Endodermal cell (in vitro differentiated cells): Measurements from ENCODE around the gene KCNK3. TPM values are rescaled to one million over a fixed set of nuclear protein-coding genes. Genes with fewer than 3 reads are reported as not detected.
A peak's percentile ranks its signal among the peaks of the same experiment; 100 is the strongest.

Source experiments
- DNase-seq: peaks from one replicate; pipeline ENCODE4 v3.0.0-alpha.2; 2017
- H3K27ac ChIP-seq: 2 replicates; pipeline ENCODE4 v1.5.1; 2013; ENCODE audit warnings: mild to moderate bottlenecking, low read depth, low read length, moderate library complexity
- H3K27me3 ChIP-seq: 2 replicates; pipeline ENCODE4 v1.6.1; 2013; ENCODE audit warnings: mild to moderate bottlenecking, low read length, moderate library complexity; ENCODE audit not compliant: insufficient read depth, control insufficient read depth, poor library complexity, severe bottlenecking
- H3K36me3 ChIP-seq: 2 replicates; pipeline ENCODE4 v1.7.0; 2013; ENCODE audit warnings: mild to moderate bottlenecking, low read length, moderate library complexity; ENCODE audit not compliant: control insufficient read depth, insufficient read depth
- H3K4me1 ChIP-seq: one replicate; pipeline ENCODE4 v1.7.0; 2013; ENCODE audit warnings: low read length; ENCODE audit not compliant: control insufficient read depth, insufficient read depth
- H3K4me3 ChIP-seq: 2 replicates; pipeline ENCODE4 v1.5.1; 2013; ENCODE audit warnings: mild to moderate bottlenecking, low read length, moderate library complexity
- H3K9ac ChIP-seq: 2 replicates; pipeline ENCODE4 v1.6.1; 2013; ENCODE audit warnings: mild to moderate bottlenecking, low read length, moderate library complexity; ENCODE audit not compliant: poor library complexity, severe bottlenecking; ENCODE audit errors: extremely low read depth
- H3K9me3 ChIP-seq: 2 replicates; pipeline ENCODE4 v1.6.1; 2013; ENCODE audit warnings: mild to moderate bottlenecking, low read length, moderate library complexity; ENCODE audit not compliant: control insufficient read depth
- H3K27ac Mint-ChIP-seq: 2 replicates; pipeline ENCODE4 v1.8.0; 2020; ENCODE audit warnings: mixed read lengths
- H3K27me3 Mint-ChIP-seq: 2 replicates; pipeline ENCODE4 v1.8.0; 2021; ENCODE audit warnings: mild to moderate bottlenecking, mixed read lengths; ENCODE audit not compliant: insufficient read depth
- H3K36me3 Mint-ChIP-seq: 2 replicates; pipeline ENCODE4 v1.8.0; 2020; ENCODE audit warnings: low read depth, mixed read lengths
- H3K4me1 Mint-ChIP-seq: 2 replicates; pipeline ENCODE4 v1.8.0; 2020; ENCODE audit warnings: mixed read lengths
- H3K4me3 Mint-ChIP-seq: 2 replicates; pipeline ENCODE4 v1.8.0; 2020; ENCODE audit warnings: mild to moderate bottlenecking, moderate library complexity, mixed read lengths
- H3K9me3 Mint-ChIP-seq: 2 replicates; pipeline ENCODE4 v1.8.0; 2020; ENCODE audit warnings: mild to moderate bottlenecking, mixed read lengths
- WGBS, 2 experiments: methylation state at CpG; one replicate each; pipeline versions ENCODE4 v1.1.5 to v1.1.7; 2013; ENCODE audit warnings: missing lambda C conversion rate in 2 of 2, mixed read lengths in 1 of 2; ENCODE audit not compliant: insufficient coverage in 1 of 2, insufficient read length in 1 of 2; 5-methylcytosine and 5-hydroxymethylcytosine counted together
- total RNA-seq, 2 donors: library from RNA; stranded (reverse); fragmentation: NEBNext Ultra II Directional in 1 of 2; extraction: Animal tissue kit (Norgen Biotek cat#: 25700) in 1 of 2; gene quantifications; 2 replicates in 1 of 2; 3 replicates in 1 of 2; pipeline ENCODE4 v1.2.1, GENCODE V29; 2021
- TF ChIP-seq, protein P1 (sequence below): fragments of 200-600 bp; sonication (generic); conservative IDR thresholded peaks from 2 replicates; pipeline ENCODE4 v1.5.0; 2021; ENCODE audit warnings: antibody characterized with exemption, mild to moderate bottlenecking

The KCNK3 gene
- total RNA-seq, 2 donors from 2014 or later, result not detected

DNA sequence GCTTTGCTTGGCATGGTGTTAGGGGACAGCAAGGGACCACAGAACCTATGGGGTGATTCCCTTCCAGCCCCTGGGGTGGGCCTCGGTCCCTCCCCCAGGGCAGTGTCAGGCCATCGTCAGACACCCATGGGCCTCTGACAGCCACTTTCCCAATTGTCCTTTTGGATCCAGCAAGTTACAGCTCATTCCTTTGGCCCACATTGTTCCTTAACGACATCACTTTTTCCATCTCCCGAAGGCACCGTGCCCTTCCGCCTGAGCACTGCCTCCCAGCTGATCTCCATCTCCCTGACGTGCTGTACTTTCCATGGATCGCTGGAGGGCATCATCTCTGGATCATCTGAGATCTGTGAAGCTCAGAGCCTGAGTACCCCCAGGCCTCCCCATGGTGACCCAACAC lies 10.4 kb upstream of the KCNK3 start:
- peaks cover 12% of the 10 kb centered on the region for H3K4me1 Mint-ChIP-seq
- 92% methylated on average over 6 to 8 of the region's 8 CpGs for WGBS, 2 experiments
- H3K27me3 Mint-ChIP-seq, result peaks cover 39% of the 10 kb centered on the region

DNA sequence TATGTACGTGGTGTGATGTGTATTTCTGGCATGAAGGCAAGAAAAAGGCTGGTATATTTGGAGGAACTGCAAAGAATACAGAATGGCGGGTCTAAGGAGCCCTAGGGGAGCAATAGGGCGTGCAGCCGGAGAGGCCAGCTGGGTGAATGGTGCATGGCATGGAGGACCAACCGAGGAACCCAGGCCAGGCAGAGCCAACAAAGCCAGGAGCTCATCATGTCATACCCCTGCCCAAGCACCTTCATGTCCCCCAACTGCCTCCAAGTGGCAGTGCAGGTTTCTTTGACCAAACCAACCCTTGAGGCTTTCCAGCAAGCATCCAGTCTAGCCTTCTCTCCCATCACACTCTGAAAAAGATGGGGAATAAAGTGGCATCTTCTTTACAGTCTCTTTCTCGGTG lies 8.9 kb upstream of the KCNK3 start:
- no peaks in the 10 kb centered on the region for H3K36me3 ChIP-seq
- Mint-ChIP-seq H3K4me3 (no peak overlapping the region), H3K36me3 (no peaks in the 10 kb centered on the region), H3K27ac (no peak overlapping the region), H3K4me1 (peaks cover 25% of the 10 kb centered on the region), H3K9me3 (no peaks in the 10 kb centered on the region), H3K27me3 (peaks cover 46% of the 10 kb centered on the region)
- DNase-seq, result peak; percentile 44
- no peak overlapping the region for H3K27ac ChIP-seq
- 93 to 98% methylated on average over 5 to 6 of the region's 6 CpGs for WGBS, 2 experiments
- H3K27me3 ChIP-seq, result peaks cover 31% of the 10 kb centered on the region
- H3K4me3 ChIP-seq, result no peak overlapping the region
- H3K4me1 ChIP-seq, result peaks cover 12% of the 10 kb centered on the region
- no peaks in the 10 kb centered on the region for H3K9me3 ChIP-seq
- TF ChIP-seq, protein P1, sequence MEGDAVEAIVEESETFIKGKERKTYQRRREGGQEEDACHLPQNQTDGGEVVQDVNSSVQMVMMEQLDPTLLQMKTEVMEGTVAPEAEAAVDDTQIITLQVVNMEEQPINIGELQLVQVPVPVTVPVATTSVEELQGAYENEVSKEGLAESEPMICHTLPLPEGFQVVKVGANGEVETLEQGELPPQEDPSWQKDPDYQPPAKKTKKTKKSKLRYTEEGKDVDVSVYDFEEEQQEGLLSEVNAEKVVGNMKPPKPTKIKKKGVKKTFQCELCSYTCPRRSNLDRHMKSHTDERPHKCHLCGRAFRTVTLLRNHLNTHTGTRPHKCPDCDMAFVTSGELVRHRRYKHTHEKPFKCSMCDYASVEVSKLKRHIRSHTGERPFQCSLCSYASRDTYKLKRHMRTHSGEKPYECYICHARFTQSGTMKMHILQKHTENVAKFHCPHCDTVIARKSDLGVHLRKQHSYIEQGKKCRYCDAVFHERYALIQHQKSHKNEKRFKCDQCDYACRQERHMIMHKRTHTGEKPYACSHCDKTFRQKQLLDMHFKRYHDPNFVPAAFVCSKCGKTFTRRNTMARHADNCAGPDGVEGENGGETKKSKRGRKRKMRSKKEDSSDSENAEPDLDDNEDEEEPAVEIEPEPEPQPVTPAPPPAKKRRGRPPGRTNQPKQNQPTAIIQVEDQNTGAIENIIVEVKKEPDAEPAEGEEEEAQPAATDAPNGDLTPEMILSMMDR, result peak; percentile 52
- no peak overlapping the region for H3K9ac ChIP-seq

More for the DNA sequence above, 10.4 kb upstream of the KCNK3 start:
- H3K9me3 Mint-ChIP-seq, result peaks cover 7% of the 10 kb centered on the region
- Histone ChIP-seq H3K9ac (no peak overlapping the region), H3K9me3 (no peaks in the 10 kb centered on the region), H3K27me3 (peaks cover 32% of the 10 kb centered on the region), H3K36me3 (no peaks in the 10 kb centered on the region), H3K4me3 (no peak overlapping the region), H3K4me1 (no peaks in the 10 kb centered on the region), H3K27ac (no peak overlapping the region)
- DNase-seq, result peak; percentile 32
- H3K27ac Mint-ChIP-seq, result no peak overlapping the region
- no peak overlapping the region for H3K4me3 Mint-ChIP-seq
- H3K36me3 Mint-ChIP-seq, result no peaks in the 10 kb centered on the region
- TF ChIP-seq, protein P1, result no peak

DNA sequence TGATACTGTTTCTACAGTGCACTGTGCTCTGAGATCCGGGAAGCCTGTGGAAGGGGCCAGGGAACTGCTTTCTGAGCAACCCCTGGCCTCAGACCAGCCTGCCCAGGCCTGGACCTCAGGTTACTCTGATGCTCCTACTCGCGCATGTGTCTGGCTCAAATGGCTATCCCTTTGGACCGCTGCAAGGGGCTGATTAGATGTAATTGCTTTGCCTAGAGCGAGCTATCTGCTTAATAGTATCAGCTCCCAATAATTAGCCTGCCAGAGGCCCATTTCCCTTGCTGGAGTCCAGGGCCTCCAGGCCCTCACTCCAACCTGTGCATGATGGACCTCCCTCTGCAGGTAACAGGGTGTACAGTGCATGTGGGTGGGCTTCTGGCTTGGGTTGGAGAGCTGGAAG lies 7.2 kb upstream of the KCNK3 start:
- Histone ChIP-seq H3K4me1 (peaks cover 17% of the 10 kb centered on the region), H3K27me3 (peaks cover 33% of the 10 kb centered on the region), H3K36me3 (no peaks in the 10 kb centered on the region), H3K9me3 (no peaks in the 10 kb centered on the region), H3K27ac (no peak overlapping the region), H3K9ac (no peak overlapping the region), H3K4me3 (no peak overlapping the region)
- Mint-ChIP-seq H3K27ac (no peak overlapping the region), H3K9me3 (no peaks in the 10 kb centered on the region), H3K4me1 (peaks cover 30% of the 10 kb centered on the region), H3K36me3 (no peaks in the 10 kb centered on the region), H3K4me3 (no peak overlapping the region), H3K27me3 (peaks cover 56% of the 10 kb centered on the region)
- DNase-seq, result peak; percentile 19
- TF ChIP-seq, protein P1, result no peak
- 95% methylated on average over 5 of the region's 5 CpGs for WGBS, 2 experiments
